Measurements from ENCODE around the gene TF. TPM values are rescaled to one million over a fixed set of nuclear protein-coding genes. Genes with fewer than 3 reads are reported as not detected.

Gene TF
- total and polyA plus RNA-seq, 2 of the 8 experiments (the other 6 are each of a cell fraction or from before 2014, with no cell fraction given): 0.02 to 0.26 TPM

GRCh38 chr3:133754973-133755828, 9.0 kb downstream of the TF start:
- Histone ChIP-seq H3K4me3 (ENCODE audit: extremely low read depth in 1 of 4, insufficient read depth in 2 of 4, low read depth in 3 of 4, low read length in 4 of 4) (no peak overlapping the region), H2BK5ac (ENCODE audit: low read depth, low read length) (no peak overlapping the region), H2BK20ac (ENCODE audit: low read length) (no peak overlapping the region), H2AK5ac (ENCODE audit: low read depth, low read length) (no peak overlapping the region), H3K23me2 (ENCODE audit: low read depth, low read length) (no peaks in the 10 kb centered on the region), H3K4me2 (ENCODE audit: insufficient read depth in 1 of 2, low read depth in 2 of 2, low read length in 2 of 2) (no peak overlapping the region), H4K5ac (ENCODE audit: insufficient read length, low read depth, low read length) (no peak overlapping the region), H3K56ac (replicated peaks; ENCODE audit: insufficient read length, low read depth, low read length) (no peak overlapping the region), H2BK15ac (ENCODE audit: low read length) (no peak overlapping the region), H4K91ac (replicated peaks; ENCODE audit: insufficient read length, low read length) (no peak overlapping the region), H3K18ac (ENCODE audit: extremely low read depth, low read length) (no peak overlapping the region), H4K20me1 (replicated peaks in 1 of 2; ENCODE audit: control insufficient read depth in 1 of 2, insufficient read depth in 2 of 2, low read length in 2 of 2) (no peaks in the 10 kb centered on the region), H3K36me3 (ENCODE audit: control insufficient read depth in 2 of 4, insufficient read depth in 4 of 4, low read length in 3 of 4) (no peaks in the 10 kb centered on the region), H3K79me1 (ENCODE audit: low read depth, low read length) (no peaks in the 10 kb centered on the region), H2BK120ac (replicated peaks; ENCODE audit: low read depth, low read length) (no peak overlapping the region), H3K23ac (ENCODE audit: insufficient read length) (no peak overlapping the region), H2BK12ac (ENCODE audit: low read depth, low read length) (no peak overlapping the region), H3K4me1 (replicated peaks in 1 of 4; ENCODE audit: control insufficient read depth in 3 of 4, insufficient read depth in 4 of 4, low read length in 3 of 4) (peaks cover 0 to 8% (median under 1%) of the 10 kb centered on the region in 4 experiments; a peak in 2 of 7 replicates), H3K9me3 (ENCODE audit: insufficient read depth in 2 of 2, low read depth in 1 of 2, low read length in 1 of 2) (no peaks in the 10 kb centered on the region), H3K9ac (replicated peaks in 1 of 4; ENCODE audit: extremely low read depth in 1 of 4, low read depth in 3 of 4, low read length in 3 of 4) (no peak overlapping the region), H3K27ac (ENCODE audit: low read depth, low read length) (no peak overlapping the region), H3K79me2 (ENCODE audit: control insufficient read depth in 1 of 2, insufficient read depth in 2 of 2, low read length in 2 of 2) (no peaks in the 10 kb centered on the region), H3K4ac (replicated peaks; ENCODE audit: insufficient read length, low read depth, low read length) (no peak overlapping the region), H3K27me3 (replicated peaks in 1 of 4; ENCODE audit: control insufficient read depth in 3 of 4, extremely low read depth in 1 of 4, insufficient read depth in 3 of 4, low read length in 3 of 4) (no peaks in the 10 kb centered on the region; a peak in 1 of 7 replicates), H4K8ac (ENCODE audit: extremely low read depth, insufficient read depth, low read length) (no peak overlapping the region), H2AFZ (ENCODE audit: low read length) (no peak overlapping the region; the same call in 1 of the 2 replicates), H3K14ac (ENCODE audit: insufficient read length) (no peak overlapping the region)
- FAIRE-seq (no peak), DNase-seq (ENCODE audit: low read depth in 1 of 2, low spot score in 2 of 2) (no peak)
- WGBS, 2 experiments (ENCODE audit: extremely low coverage in 1 of 2, insufficient coverage in 1 of 2, insufficient read length in 1 of 2, insufficient replicate concordance in 2 of 2, low coverage in 1 of 2, low lambda C conversion rate in 2 of 2, missing lambda C conversion rate in 1 of 2): 87% methylated on average over 10 of the region's 10 CpGs; no CpG with 5 or more reads in 1 of the 2 experiments
- ChIA-PET CTCF (ENCODE audit: partially characterized antibody) (interaction anchor here (1.6 kb wide), 1 partner anchor 10 kb away, joined by 4 read pairs; no protein-coding TSS in a partner anchor), POLR2A (ENCODE audit: partially characterized antibody) (no interaction called here)
- no peak for TF ChIP-seq TBP (IDR thresholded peaks at IDR 0.05; ENCODE audit: low read depth, low read length)
- no peak for TF ChIP-seq PHF8 (conservative IDR thresholded peaks at IDR 0.05; ENCODE audit: low read depth, low read length)
- TF ChIP-seq CBX5 (IDR thresholded peaks at IDR 0.05; ENCODE audit: low read depth, low read length): no peak
- no peak for TF ChIP-seq SP2 (IDR thresholded peaks at IDR 0.05; ENCODE audit: low read length)
